ENCODE results near the gene SHISA3.
"Not testable (repeated sequence)": the region's sequence is repeated elsewhere in the genome, so short reads cannot be mapped to it uniquely, and the experiment has no call there.

SHISA3 gene

GRCh38 chr4:42369489-42369888, 27.8 kb upstream of the SHISA3 start:
- H3K4me3 ChIP-seq (replicated peaks; ENCODE audit: low read depth, low read length), result no peak overlapping the region
- no peak for DNase-seq (ENCODE audit: extremely low read depth, low read depth)
- no peak for TF ChIP-seq CTCF (IDR thresholded peaks at IDR 0.05; ENCODE audit: low read depth, low read length, missing control alignments)

- peak; percentile 2 for DNase-seq (ENCODE audit: extremely low read depth, low read depth)
Measured at GRCh38 chr4:42371305-42372252, 25.7 kb upstream of the SHISA3 start.

GRCh38 chr4:42372303-42372702, 25.0 kb upstream of the SHISA3 start:
- not testable (repeated sequence) for H3K4me3 ChIP-seq (replicated peaks; ENCODE audit: low read depth, low read length); DNase-seq (ENCODE audit: extremely low read depth, low read depth)

More at GRCh38 chr4:42371305-42372252, 25.7 kb upstream of the SHISA3 start:
- no peak overlapping the region for H3K4me3 ChIP-seq (replicated peaks; ENCODE audit: low read depth, low read length)
- peak; percentile 18 for TF ChIP-seq CTCF (IDR thresholded peaks at IDR 0.05; ENCODE audit: low read depth, low read length, missing control alignments)

GRCh38 chr4:42377497-42377896, 19.8 kb upstream of the SHISA3 start:
- no peak overlapping the region for H3K4me3 ChIP-seq (replicated peaks; ENCODE audit: low read depth, low read length)
- DNase-seq (ENCODE audit: extremely low read depth, low read depth), result no peak
- TF ChIP-seq CTCF (IDR thresholded peaks at IDR 0.05; ENCODE audit: low read depth, low read length, missing control alignments), result no peak

GRCh38 chr4:42381666-42382065, 15.6 kb upstream of the SHISA3 start:
- TF ChIP-seq CTCF (IDR thresholded peaks at IDR 0.05; ENCODE audit: low read depth, low read length, missing control alignments), result no peak
- H3K4me3 ChIP-seq (replicated peaks; ENCODE audit: low read depth, low read length), result no peak overlapping the region
- no peak for DNase-seq (ENCODE audit: extremely low read depth, low read depth)

- DNase-seq (ENCODE audit: extremely low read depth, low read depth), result no peak
- TF ChIP-seq CTCF (IDR thresholded peaks at IDR 0.05; ENCODE audit: low read depth, low read length, missing control alignments), result no peak
- no peak overlapping the region for H3K4me3 ChIP-seq (replicated peaks; ENCODE audit: low read depth, low read length)
Measured at GRCh38 chr4:42385516-42385915, 11.8 kb upstream of the SHISA3 start.

GRCh38 chr4:42390622-42391354, 6.5 kb upstream of the SHISA3 start:
- DNase-seq (ENCODE audit: extremely low read depth, low read depth), result no peak
- no peak overlapping the region for H3K4me3 ChIP-seq (replicated peaks; ENCODE audit: low read depth, low read length)
- no peak for TF ChIP-seq CTCF (IDR thresholded peaks at IDR 0.05; ENCODE audit: low read depth, low read length, missing control alignments)
